Esophagus muscularis mucosa (tissue), 4 donors: Measurements from ENCODE around the gene WNT6. TPM values are rescaled to one million over a fixed set of nuclear protein-coding genes. Genes with fewer than 3 reads are reported as not detected.

Source experiments
- DNase-seq: peaks from one replicate; pipeline ENCODE4 v3.0.0-alpha.2; 2017; ENCODE audit errors: extremely low spot score
- H3K27ac ChIP-seq, 4 donors: fragments of 200-600 bp; sonication (generic); replicated peaks in 1 of 4; 1 replicate in 3 of 4; 2 replicates in 1 of 4; pipeline ENCODE4 v1.5.1; 2016 to 2019; ENCODE audit warnings: mild to moderate bottlenecking in 1 of 4
- H3K27me3 ChIP-seq, 4 donors: fragments of 200-600 bp; sonication (generic); one replicate each; pipeline versions ENCODE4 v1.5.1 to v1.6.0; 2016 to 2019
- H3K36me3 ChIP-seq, 4 donors: fragments of 200-600 bp; sonication (generic); one replicate each; pipeline ENCODE4 v1.5.1; 2016 to 2019
- H3K4me1 ChIP-seq, 4 donors: fragments of 200-600 bp; sonication (generic); one replicate each; pipeline ENCODE4 v1.5.1; 2016 to 2019
- H3K4me3 ChIP-seq, 4 donors: fragments of 200-600 bp; sonication (generic); 1 replicate in 2 of 4; 2 replicates in 2 of 4; pipeline ENCODE4 v1.5.1; 2016 to 2019; ENCODE audit warnings: mild to moderate bottlenecking in 4 of 4, moderate library complexity in 1 of 4
- H3K9me3 ChIP-seq, 4 donors: fragments of 200-600 bp; sonication (generic); 1 replicate in 3 of 4; 2 replicates in 1 of 4; pipeline ENCODE4 v1.5.1; 2016 to 2019
- CTCF ChIP-seq, 3 experiments: fragments of 200-600 bp in 2 of 3; fragments of 450-650 bp in 1 of 3; sonication (generic) in 2 of 3; IDR thresholded peaks; one replicate each; pipeline ENCODE4 v1.5.1; 2017 to 2019; ENCODE audit warnings: antibody characterized with exemption in 3 of 3, mild to moderate bottlenecking in 2 of 3, moderate library complexity in 1 of 3
- EP300 ChIP-seq: sonication (generic); formaldehyde crosslinking; IDR thresholded peaks from one replicate; pipeline ENCODE4 v1.6.1; 2017; ENCODE audit warnings: antibody characterized with exemption
- POLR2A ChIP-seq: fragments of 450-650 bp; IDR thresholded peaks from one replicate; pipeline ENCODE4 v1.6.1; 2017; ENCODE audit warnings: antibody characterized with exemption, moderate library complexity, mild to moderate bottlenecking, low read depth
- POLR2AphosphoS5 ChIP-seq, 2 donors: sonication (generic); formaldehyde crosslinking; IDR thresholded peaks; one replicate each; pipeline ENCODE4 v1.6.1; 2017; ENCODE audit warnings: antibody characterized with exemption in 2 of 2
- WGBS: methylation state at CpG from one replicate; pipeline ENCODE4 v1.1.5; 2018; 5-methylcytosine and 5-hydroxymethylcytosine counted together
- intact Hi-C: fragments of 100-400 bp; cut with DNase I; formaldehyde crosslinking; loops from one replicate; pipeline ENCODE4 v1.15.1; 2023
- total RNA-seq, 4 donors: library from RNA; depleted of rRNA; stranded (reverse); fragments of >200 nt; gene quantifications; one replicate each; pipeline versions ENCODE4 v1.1.0 to v1.2.1, GENCODE V29; 2016

The WNT6 gene
- total RNA-seq, 4 donors from 2014 or later: 2.9 to 14.3 (median 8.0) TPM

GRCh38 chr2:218831378-218831990 lies 28.1 kb upstream of the WNT6 start, which contains the start of gene PRKAG3:
Gene PRKAG3, minus strand, starts transcription at chr2:218831803.
- no peak within 1 kb of the TSS for H3K4me3 ChIP-seq
- WGBS: 58% methylated on average over 11 of the region's 18 CpGs
- intact Hi-C loops: no loop called here
- H3K27ac ChIP-seq: peak within 1 kb of the TSS in 3 of 4 donors; percentile 47 to 57 (median 55)
- TF ChIP-seq CTCF (IDR thresholded peaks at IDR 0.05) (no peak), POLR2AphosphoS5 (IDR thresholded peaks at IDR 0.05) (no peak), POLR2A (peak; percentile 44), EP300 (no peak)
- H3K9me3 ChIP-seq: no peaks in the 10 kb centered on the region
- DNase-seq: no peak
- no peaks in the 10 kb centered on the region for H3K36me3 ChIP-seq
- H3K4me1 ChIP-seq: peaks cover 0 to 31% (median 14%) of the 10 kb centered on the region in 4 donors
- H3K27me3 ChIP-seq: peaks cover 0 to 76% (median 0%) of the 10 kb centered on the region in 4 donors

DNA sequence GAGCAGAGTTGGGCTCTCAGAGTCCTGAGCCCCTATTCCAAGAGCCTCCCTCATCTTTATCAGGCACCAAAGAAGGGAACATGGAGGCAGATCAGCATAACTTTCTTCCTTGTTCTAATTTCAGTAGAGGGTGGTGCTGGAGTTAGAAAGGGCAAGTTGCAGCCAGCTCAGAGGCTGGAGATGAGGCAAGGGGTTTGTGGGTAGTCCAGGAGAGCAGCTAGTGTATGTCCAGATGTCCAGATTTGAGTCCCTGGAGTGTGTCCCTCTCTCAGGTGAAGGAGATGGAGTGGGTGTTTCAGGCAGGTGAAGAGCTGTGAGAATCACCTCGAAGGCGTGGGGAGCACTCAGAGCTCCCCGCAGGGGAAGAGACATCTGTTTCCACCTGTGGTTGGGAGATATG lies 27.5 kb upstream of the WNT6 start:
- peaks cover 0 to 80% (median 0%) of the 10 kb centered on the region in 4 donors for H3K27me3 ChIP-seq

DNA sequence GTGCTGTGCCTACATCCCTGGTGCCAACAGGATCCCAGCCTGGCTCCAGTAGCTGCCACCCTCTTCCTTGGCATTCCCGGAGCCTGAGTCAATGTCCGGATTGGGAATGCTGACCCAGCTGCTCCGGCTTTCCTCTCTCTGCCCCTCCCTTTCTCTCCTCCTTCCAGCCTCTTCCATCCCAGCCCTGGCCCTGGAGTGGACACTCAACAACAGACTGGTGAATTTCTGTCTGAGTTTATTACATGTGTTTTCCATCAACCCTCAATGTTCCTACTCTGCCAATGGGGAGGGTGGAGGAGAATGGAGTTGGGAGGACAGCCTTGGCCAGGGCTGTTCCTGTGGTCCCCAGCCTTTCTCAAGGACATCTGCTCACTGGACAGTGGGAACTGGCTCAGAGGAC lies 27.1 kb upstream of the WNT6 start:
- no peak overlapping the region for H3K4me3 ChIP-seq
- DNase-seq: no peak
- H3K36me3 ChIP-seq: no peaks in the 10 kb centered on the region
- peaks cover 0 to 75% (median 0%) of the 10 kb centered on the region in 4 donors for H3K27me3 ChIP-seq
- peaks cover 0 to 8% (median 3%) of the 10 kb centered on the region in 4 donors for H3K9me3 ChIP-seq
- peaks cover 0 to 31% (median 14%) of the 10 kb centered on the region in 4 donors for H3K4me1 ChIP-seq
- intact Hi-C loops: no loop called here
- peak overlapping the region in 3 of 4 donors; percentile 47 to 57 (median 55) for H3K27ac ChIP-seq
- TF ChIP-seq EP300: no peak
- no peak for TF ChIP-seq CTCF (IDR thresholded peaks at IDR 0.05)
- no peak for TF ChIP-seq POLR2A
- no peak for TF ChIP-seq POLR2AphosphoS5 (IDR thresholded peaks at IDR 0.05)
- WGBS: 58% methylated on average over 3 of the region's 3 CpGs

More for the DNA sequence above, 27.5 kb upstream of the WNT6 start:
- peak overlapping the region in 3 of 4 donors; percentile 47 to 57 (median 55) for H3K27ac ChIP-seq
- TF ChIP-seq CTCF (IDR thresholded peaks at IDR 0.05) (no peak), EP300 (no peak), POLR2AphosphoS5 (IDR thresholded peaks at IDR 0.05) (no peak), POLR2A (no peak)
- intact Hi-C loops: no loop called here
- peaks cover 0 to 31% (median 14%) of the 10 kb centered on the region in 4 donors for H3K4me1 ChIP-seq
- no peaks in the 10 kb centered on the region for H3K36me3 ChIP-seq
- 74% methylated on average over 3 of the region's 3 CpGs for WGBS
- H3K4me3 ChIP-seq: no peak overlapping the region
- DNase-seq: no peak
- H3K9me3 ChIP-seq: peaks cover 0 to 3% (median under 1%) of the 10 kb centered on the region in 4 donors

DNA sequence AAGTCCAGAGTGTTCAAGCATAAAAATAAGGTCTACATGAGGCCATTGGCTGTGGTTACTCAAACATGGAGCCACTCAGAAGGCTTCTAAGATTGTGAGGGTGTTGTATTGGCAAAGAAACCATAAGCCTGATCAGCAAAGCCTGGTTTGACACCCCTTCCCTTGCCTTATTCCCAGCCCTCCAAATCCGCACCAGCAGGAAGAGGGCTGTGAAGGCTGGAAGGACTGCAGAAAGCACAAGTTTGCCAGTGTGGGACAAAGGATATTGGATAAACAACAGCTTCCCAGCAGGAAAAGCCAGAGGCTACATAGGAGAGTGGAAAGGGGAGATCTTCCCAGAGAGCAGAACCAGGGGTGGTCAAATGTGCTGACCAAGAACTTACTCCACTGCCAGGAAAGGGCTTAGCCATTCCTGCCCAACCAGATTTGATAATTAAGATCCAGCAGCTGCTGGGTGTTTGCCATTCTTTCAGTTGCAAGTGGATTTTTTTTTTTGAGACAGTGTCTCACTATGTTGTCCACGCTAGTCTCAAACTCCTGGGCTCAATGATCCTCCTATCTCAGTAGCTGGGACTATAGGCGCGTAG lies 26.5 kb upstream of the WNT6 start:
- H3K27me3 ChIP-seq: peaks cover 0 to 69% (median 0%) of the 10 kb centered on the region in 4 donors
- no peak overlapping the region for H3K4me3 ChIP-seq
- H3K27ac ChIP-seq: peak overlapping the region in 3 of 4 donors; percentile 38 to 57 (median 40)
- peaks cover 0 to 14% (median 6%) of the 10 kb centered on the region in 4 donors for H3K9me3 ChIP-seq
- 79% methylated on average over 4 of the region's 4 CpGs for WGBS
- no peak for TF ChIP-seq POLR2A
- TF ChIP-seq CTCF (IDR thresholded peaks at IDR 0.05): no peak
- no peak for TF ChIP-seq POLR2AphosphoS5 (IDR thresholded peaks at IDR 0.05)
- TF ChIP-seq EP300: no peak
- no peak for DNase-seq
- intact Hi-C loops: no loop called here
- H3K36me3 ChIP-seq: no peaks in the 10 kb centered on the region
- H3K4me1 ChIP-seq: peaks cover 0 to 31% (median 14%) of the 10 kb centered on the region in 4 donors
